Kidney epithelial cell (primary cell): ENCODE data around the gene COPS2. TPM values are rescaled to one million over a fixed set of nuclear protein-coding genes. Genes with fewer than 3 reads are reported as not detected.
A peak's percentile ranks its signal among the peaks of the same experiment; 100 is the strongest.

Experiments used
- DNase-seq: peaks from one replicate; pipeline ENCODE4 v3.0.0-alpha.2; 2010; ENCODE audit warnings: low read depth
- H3K27me3 ChIP-seq: 2 replicates; pipeline ENCODE4 v1.6.0; 2011; ENCODE audit warnings: low read length; ENCODE audit not compliant: control insufficient read depth, insufficient read depth
- H3K36me3 ChIP-seq: 2 replicates; pipeline ENCODE4 v1.5.1; 2011; ENCODE audit warnings: low read length; ENCODE audit not compliant: control insufficient read depth, insufficient read depth
- H3K4me3 ChIP-seq: 2 replicates; pipeline ENCODE4 v1.5.1; 2011; ENCODE audit warnings: low read depth, mild to moderate bottlenecking, control low read depth, low read length
- CTCF ChIP-seq: IDR thresholded peaks from 2 replicates; pipeline ENCODE4 v1.5.1; 2011; ENCODE audit warnings: mild to moderate bottlenecking, moderate library complexity, low read length, control low read depth, inconsistent platforms; ENCODE audit not compliant: insufficient read depth, poor library complexity, severe bottlenecking
- total RNA-seq: library from RNA; depleted of rRNA; stranded (reverse); fragments of >200 nt; gene quantifications from 2 replicates; pipeline ENCODE4 v1.2.3, GENCODE V29; 2015

The COPS2 gene
- total RNA-seq, 1 donor from 2014 or later: 46.1 TPM

DNA sequence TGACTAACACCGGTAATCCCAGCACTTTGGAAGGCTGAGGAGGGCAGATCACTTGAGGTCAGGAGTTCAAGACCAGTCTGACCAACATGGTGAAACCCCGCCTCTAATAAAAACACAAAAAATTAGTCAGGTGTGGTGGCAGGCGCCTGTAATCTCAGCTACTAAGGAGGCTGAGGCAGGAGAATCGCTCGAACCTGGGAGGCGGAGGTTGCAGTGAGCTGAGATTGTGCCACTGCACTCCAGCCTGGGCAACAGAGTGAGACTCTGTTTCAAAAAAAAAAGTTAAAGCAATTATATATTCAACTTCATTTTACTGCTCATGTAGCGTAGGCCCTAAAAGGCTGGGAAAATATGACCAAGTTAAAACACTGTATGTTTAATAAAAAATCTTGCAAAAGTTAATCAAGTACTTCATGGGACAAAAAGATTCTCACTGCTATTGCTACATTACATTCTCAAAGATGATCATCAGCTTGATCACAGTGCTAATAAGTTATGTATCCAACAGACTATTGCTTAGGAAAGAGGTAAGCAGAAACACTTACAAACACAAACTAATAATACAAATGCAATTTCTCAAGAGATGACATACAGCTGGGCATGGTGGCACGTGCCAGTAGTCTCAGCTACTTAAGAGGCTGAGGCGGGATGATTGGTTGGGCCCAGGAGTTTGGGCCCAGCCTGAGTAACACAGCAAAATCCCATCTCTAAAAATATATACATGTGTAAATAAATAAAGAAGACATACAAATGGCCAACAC, 2.7 kb downstream of the COPS2 start:
- no peak for TF ChIP-seq CTCF
- no peaks in the 10 kb centered on the region for H3K27me3 ChIP-seq
- H3K4me3 ChIP-seq: no peak overlapping the region
- no peak for DNase-seq
- H3K36me3 ChIP-seq: no peaks in the 10 kb centered on the region

DNA sequence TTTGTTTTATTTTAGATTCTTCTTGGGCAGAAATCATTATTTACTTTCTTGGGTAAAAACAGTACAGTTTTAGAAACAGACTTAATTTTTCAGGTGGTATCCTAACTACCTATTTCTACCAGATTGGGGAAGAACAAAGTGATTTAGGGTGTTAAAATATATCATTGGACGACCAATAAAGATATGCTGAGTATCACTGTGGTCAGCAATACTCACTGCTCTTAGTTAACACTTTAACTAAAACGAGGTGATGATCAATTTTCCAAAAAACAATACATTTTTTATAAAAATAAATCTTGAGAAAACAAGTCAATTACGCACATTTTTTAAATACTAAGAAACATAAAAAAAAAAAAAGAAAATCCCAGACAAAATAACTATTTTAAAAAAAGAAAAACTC, 3.6 kb downstream of the COPS2 start:
- no peak overlapping the region for H3K4me3 ChIP-seq
- H3K27me3 ChIP-seq: no peaks in the 10 kb centered on the region
- no peak for TF ChIP-seq CTCF
- H3K36me3 ChIP-seq: no peaks in the 10 kb centered on the region
- no peak for DNase-seq

DNA sequence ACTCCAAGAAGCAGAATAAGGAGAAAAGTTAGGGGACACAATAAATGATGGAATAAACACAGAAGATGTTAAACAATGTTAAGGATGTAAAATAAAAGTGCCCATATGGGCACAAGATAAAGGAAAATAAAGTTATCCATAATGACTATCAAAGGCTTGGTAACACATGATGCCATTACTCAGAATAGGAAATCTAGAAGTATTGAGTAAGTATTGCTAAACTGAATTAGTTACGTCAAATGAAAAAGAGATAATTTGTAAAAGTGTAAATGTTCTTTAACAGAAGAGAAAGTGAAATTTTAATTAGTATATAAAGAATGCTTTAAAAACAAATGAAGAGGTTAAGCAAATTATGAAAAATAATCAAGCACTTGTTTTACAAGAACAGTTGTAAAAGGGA, 6.7 kb downstream of the COPS2 start:
- no peak overlapping the region for H3K4me3 ChIP-seq
- no peaks in the 10 kb centered on the region for H3K27me3 ChIP-seq
- no peak for TF ChIP-seq CTCF
- no peaks in the 10 kb centered on the region for H3K36me3 ChIP-seq
- DNase-seq: no peak

- no peak overlapping the region for H3K4me3 ChIP-seq
- no peaks in the 10 kb centered on the region for H3K27me3 ChIP-seq
- TF ChIP-seq CTCF: no peak
- H3K36me3 ChIP-seq: no peaks in the 10 kb centered on the region
- DNase-seq: no peak
Observed at GRCh38 chr15:49148298-49148697, 7.1 kb downstream of the COPS2 start.

- peak; percentile 68 for TF ChIP-seq CTCF
- H3K27me3 ChIP-seq: no peaks in the 10 kb centered on the region
- no peak for DNase-seq
- H3K4me3 ChIP-seq: no peak overlapping the region
- H3K36me3 ChIP-seq: no peaks in the 10 kb centered on the region
Observed at GRCh38 chr15:49145651-49146609, 9.5 kb downstream of the COPS2 start.
